ENCODE results near the gene GABPB2.
A peak's percentile ranks its signal among the peaks of the same experiment; 100 is the strongest.
"Not testable (repeated sequence)": the region's sequence is repeated elsewhere in the genome, so short reads cannot be mapped to it uniquely, and the experiment has no call there.

Gene GABPB2

GRCh38 chr1:151060007-151060656 lies 10.4 kb upstream of the GABPB2 start, which contains the start of gene MLLT11:
MLLT11 (plus strand) TSS chr1:151060397; CDS start chr1:151067225, 6,828 bp downstream.
- no peak for ATAC-seq

DNA sequence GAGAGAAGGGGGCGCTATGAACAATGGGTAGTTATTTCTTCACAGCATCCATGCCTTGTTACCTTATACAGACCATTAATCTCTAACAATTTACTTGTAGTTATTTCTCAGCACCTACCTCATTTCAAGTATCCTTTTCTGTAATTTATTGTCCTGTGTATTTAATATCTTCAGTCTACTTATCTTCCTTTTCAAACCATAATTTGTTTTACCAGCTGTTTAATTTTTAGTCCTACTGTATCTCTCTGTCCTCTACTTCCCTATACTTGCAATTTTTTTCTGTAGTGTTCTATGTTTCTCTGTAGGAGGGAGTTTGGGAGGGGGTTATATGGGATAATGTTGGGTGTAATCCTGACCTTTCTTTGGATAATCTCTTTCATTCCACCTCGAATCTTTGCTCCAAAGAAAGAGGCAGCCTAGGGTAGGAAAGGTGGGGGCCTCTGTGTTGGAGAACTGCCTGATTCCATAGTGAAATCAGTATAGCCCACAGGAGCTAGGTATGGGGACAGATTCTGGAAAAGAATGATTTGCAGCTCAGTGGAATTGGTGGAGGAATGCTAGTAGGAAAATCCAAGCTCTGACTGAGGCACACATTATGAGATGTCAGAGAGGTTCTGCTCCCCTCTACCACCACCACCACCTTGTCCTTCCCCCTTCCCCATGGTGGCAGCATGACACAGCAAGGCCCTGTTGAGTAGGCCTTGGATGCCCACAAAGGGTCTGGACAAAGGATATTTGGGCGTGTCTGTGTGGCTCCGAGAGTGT lies 9.7 kb upstream of the GABPB2 start:
- no peak for ATAC-seq

GRCh38 chr1:151061704-151062103 lies 8.9 kb upstream of the GABPB2 start:
- no peak for ATAC-seq

GRCh38 chr1:151062741-151063371 lies 7.7 kb upstream of the GABPB2 start:
- no peak for ATAC-seq

- no peak for ATAC-seq
Measured at GRCh38 chr1:151065089-151065645, 5.4 kb upstream of the GABPB2 start.

- no peak for ATAC-seq
Measured at GRCh38 chr1:151067185-151067584, 3.4 kb upstream of the GABPB2 start.

DNA sequence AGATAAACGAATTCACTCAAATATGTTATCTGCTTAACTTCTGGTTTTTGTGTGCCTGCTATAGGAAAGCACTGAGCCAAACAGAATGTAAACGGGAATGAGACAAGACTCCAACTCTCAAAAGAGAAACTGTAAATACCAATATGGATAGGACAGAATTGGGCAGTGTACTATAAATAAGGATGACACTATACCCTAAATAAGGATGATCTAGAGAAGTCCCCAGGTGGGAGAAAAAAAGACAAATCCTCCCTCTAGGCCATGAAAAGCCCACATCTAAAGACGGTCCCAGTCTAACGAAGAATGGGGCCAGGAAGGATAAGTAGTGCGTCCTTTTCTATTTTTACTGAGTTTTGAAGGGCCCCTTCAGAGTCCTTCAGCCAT lies 1.5 kb upstream of the GABPB2 start:
- no peak for ATAC-seq

GRCh38 chr1:151072224-151072623 lies 1.7 kb downstream of the GABPB2 start:
- ATAC-seq: no peak

- no peak for ATAC-seq
Measured at GRCh38 chr1:151085953-151086559, 15.5 kb downstream of the GABPB2 start.

DNA sequence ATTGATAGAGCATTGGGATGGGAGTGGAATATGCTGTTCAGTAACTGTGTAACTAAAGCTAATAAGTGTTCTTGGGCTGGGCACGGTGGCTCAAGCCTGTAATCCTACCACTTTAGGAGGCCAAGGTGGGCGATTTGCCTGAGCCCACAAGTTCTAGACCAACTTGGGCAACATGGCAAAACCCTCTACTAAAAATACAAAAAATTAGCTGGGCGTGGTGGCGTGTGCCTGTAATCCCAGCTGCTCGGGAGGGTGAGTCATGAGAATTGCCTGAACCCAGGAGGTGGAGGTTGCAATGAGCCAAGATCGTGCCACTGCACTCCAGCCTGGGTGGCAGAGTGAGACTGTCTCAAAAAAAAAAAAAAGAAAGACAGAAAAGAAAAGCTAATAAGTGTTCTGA lies 26.9 kb downstream of the GABPB2 start:
- ATAC-seq: not testable (repeated sequence)

DNA sequence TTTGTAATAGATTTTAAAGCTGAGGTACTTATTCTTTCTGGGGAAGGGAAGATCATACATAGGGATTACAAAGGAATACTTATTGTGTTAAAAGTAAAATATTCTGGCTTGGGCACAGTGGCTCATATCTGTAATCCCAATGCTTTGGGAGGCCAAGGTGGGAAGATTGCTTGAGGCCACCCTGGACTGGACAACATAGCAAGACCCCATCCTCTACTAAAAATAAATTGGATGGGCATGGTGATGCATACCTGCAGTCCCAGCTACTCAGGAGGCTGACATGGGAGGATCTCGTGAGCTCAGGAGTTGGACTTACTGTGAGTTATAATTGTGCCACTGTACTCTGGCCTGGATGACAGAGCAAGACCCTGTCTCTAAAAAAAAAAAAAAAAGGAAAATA lies 27.6 kb downstream of the GABPB2 start:
- no peak for ATAC-seq

DNA sequence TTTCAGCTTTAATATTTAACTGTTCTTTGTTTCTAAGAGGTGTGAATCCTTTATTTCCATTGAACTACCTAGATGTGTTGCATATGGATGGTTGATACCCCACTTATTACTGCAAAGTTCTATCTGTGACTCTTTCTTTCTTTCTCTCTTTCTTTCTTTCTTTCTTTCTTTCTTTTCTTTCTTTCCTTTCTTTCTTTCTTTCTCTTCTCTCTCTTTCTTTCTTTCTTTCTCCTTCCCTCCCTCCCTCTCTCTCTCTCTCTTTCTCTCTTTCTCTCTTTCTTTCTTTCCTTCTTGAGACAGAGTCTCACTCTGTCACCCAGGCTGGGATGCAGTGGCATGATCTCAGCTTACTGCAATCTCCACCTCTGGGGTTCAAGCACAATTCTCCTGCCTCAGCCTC lies 34.1 kb downstream of the GABPB2 start:
- ATAC-seq: no peak

GRCh38 chr1:151106894-151107293 lies 36.3 kb downstream of the GABPB2 start:
- no peak for ATAC-seq

- ATAC-seq: no peak
Measured at GRCh38 chr1:151108331-151108730, 37.8 kb downstream of the GABPB2 start.

GRCh38 chr1:151113877-151114276 lies 43.3 kb downstream of the GABPB2 start:
- no peak for ATAC-seq

GRCh38 chr1:151124763-151125403 lies 54.3 kb downstream of the GABPB2 start:
- ATAC-seq: no peak

DNA sequence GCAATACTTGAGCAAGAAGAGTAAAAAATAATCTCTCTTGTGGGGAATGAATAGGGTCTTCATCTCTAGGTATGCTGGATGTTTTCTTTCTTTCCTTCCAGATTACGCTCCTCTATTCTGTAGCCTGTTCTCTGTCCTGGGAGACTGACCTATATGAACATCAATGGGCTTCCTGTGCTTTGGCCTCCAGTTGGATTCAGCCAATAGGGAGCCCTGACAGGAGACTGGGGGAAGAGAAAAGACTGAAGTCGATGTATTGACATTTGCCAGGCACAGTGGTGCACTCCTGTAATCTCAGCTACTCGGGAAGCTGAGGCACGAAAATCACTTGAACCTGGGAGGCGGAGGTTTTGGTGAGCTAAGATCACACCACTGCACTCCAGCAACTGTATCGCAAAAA lies 58.2 kb downstream of the GABPB2 start:
- ATAC-seq: no peak

- ATAC-seq: peak; percentile 99 to 100
Measured at GRCh38 chr1:151130987-151131586, 60.5 kb downstream of the GABPB2 start.

DNA sequence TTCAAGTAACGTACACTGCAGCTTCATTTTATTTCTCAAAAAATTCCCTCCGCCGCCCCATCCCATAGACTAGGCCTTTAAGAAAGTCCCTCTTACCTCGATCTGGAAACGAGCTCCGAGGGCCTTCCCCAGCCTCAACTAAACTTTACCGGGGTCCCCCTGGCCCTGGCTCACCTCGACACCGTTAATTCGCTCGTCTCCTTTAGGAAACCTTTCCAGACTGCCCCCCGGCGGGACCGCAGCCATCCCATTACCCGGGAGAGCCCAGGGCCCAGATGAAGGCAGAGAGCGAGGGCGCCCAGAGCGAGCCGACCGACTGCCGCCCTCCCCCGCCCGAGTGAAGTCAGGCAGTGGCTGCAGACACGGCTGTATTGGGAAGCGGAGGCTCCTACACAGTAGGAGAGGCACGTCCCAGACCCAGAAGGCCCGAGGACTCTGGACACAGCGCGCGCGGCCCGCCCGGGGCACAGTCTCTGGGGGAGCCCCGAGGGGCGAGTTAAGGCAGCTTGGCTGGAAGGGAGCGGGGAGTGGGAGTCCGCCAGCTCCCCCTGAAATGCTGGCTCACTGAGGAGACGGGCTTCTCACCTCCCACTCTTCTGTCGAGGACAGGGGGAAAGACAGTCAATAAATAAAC lies 61.3 kb downstream of the GABPB2 start:
- ATAC-seq: no peak

DNA sequence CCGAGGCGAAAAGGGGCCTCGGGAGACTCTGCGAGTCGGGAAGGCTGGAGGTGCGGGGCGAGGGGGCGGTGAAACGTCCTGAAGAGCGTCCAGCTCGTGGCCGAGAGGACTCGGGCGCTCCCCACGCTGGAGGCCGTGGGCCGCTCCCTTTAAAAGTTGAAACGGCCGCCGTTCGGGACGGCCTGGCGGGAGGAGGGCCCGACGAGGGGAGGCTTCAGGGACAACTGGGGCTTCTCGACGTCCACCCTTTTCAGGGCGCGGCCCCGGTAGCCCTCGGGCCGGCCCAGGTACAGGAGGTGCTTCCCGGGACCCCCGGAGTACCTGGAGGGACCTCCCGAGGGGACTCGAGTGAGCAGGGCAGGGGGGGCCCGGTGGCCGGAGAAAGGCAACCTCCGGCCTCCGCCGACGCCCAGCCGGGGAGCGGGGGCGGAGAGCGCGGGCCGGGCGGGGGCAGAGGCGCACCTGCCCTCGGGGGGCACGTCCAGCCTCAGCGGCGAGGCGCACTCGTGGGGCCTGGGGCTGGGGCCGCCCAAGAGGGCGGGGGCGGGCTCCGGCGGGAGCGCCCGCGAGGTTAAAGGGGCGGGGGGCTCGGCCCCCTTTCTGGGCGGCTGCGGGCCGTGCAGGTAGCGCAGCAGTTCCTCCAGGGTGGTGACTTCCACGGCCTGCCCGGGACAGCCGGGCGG lies 61.9 kb downstream of the GABPB2 start:
- no peak for ATAC-seq

Data from activated CD4-positive, CD25-positive, alpha-beta regulatory T cell treated with anti-CD3 and anti-CD28 coated beads, Interleukin-2, amount 50 U/mL, for 24 hours (primary cell).